HG03558 (cell line): ENCODE data around the gene RNF126.
"Not testable (repeated sequence)": the region's sequence is repeated elsewhere in the genome, so short reads cannot be mapped to it uniquely, and the experiment has no call there.

ENCODE experiments used
- ATAC-seq: cut with Tn5 transposase; IDR thresholded peaks from one replicate; pipeline ENCODE4 v1.9.1; 2021; ENCODE audit warnings: moderate number of reproducible peaks; ENCODE audit not compliant: unreplicated experiment; ENCODE audit errors: extremely low read depth

RNF126 gene

DNA sequence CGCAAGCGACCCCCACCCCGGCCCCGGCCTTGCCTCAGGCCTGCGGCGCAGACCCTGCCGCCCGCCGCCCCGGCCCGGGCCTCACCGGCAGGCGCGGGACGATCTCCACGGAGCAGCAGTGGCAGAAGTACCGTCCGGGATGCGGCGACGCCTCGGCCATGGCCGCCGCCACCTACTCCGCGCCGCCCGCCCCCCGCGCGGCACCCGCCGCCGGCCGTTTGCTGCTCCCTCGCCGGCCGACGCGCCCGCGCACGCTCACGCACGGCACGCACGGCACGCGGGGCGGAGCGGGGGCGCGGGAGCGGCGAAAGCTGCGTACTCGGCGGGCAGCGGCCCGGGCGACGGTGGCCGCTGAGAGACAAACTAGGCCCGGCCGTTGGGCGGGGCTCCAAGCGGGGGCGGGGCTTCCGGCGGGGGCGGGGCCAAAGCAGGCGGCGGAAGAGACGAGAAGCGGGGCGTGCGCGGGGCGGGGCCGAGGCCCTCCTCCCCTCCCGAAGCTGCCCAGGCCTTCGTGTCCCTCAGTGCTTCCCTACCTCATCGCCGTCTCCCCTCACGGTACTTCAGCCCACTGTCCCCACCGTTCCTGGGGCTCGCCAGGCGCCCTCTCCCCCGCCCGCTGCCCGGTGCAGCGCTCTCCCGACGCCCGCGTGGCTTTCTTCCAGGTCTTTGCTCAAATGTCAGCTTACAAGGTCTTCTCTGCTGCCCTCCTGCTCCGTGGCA is at the start of gene RNF126:
TSS of gene RNF126 (minus strand) at position 253 of the 720 bp plus-strand sequence. CDS start at position 160, 93 bp downstream.
- no peak for ATAC-seq

DNA sequence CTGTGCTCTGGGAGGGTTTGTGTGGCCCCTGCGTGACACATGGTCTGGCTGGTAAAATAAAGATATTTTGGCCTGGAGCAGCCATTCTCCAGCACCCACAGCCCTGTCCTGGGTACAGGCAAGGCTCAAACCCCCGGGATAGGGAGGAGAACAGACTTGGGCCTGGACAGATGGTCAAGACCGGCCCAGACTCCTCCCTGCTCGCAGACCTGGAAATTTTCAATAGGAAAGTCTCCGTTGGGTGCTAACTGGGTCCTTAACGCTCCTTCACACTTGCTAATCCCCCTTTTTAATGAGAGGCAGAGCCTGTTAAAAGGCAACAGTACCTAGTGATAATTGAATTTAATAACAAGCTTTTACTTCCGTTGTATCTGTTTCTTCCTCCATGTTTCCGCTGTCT is 48.2 kb upstream of the RNF126 start:
- no peak for ATAC-seq

GRCh38 chr19:710767-711166 is 47.8 kb upstream of the RNF126 start:
- ATAC-seq: no peak

DNA sequence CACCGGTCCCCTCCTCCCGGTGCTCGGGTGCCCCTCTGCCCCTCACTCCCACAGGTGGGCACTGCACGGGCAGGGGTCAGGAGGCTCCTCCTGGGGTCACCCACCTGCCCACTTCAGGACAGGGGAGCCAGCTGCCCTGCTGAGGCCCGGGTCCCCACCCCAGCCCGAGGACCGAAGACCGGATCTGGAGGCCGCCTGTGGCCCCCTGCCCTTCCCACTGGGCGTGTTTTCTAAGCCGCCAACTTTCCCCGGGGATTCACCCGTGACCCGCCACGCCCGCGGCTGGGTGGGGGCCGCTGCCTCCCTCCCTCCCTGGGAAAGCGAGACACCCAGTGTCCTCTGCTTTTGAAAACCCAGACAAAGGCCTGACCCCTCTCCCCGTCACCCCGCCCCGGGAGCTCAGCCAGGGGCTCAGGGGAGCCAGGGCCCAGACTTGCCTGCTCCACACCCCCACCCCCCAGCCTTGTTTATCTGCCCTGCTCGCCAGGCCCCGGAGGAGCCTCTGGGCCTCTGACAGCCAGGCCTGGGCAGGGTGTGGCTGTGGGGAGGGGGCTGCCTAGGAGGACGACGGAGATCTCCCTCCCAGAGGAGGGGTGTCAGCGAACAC is 47.1 kb upstream of the RNF126 start:
- no peak for ATAC-seq

DNA sequence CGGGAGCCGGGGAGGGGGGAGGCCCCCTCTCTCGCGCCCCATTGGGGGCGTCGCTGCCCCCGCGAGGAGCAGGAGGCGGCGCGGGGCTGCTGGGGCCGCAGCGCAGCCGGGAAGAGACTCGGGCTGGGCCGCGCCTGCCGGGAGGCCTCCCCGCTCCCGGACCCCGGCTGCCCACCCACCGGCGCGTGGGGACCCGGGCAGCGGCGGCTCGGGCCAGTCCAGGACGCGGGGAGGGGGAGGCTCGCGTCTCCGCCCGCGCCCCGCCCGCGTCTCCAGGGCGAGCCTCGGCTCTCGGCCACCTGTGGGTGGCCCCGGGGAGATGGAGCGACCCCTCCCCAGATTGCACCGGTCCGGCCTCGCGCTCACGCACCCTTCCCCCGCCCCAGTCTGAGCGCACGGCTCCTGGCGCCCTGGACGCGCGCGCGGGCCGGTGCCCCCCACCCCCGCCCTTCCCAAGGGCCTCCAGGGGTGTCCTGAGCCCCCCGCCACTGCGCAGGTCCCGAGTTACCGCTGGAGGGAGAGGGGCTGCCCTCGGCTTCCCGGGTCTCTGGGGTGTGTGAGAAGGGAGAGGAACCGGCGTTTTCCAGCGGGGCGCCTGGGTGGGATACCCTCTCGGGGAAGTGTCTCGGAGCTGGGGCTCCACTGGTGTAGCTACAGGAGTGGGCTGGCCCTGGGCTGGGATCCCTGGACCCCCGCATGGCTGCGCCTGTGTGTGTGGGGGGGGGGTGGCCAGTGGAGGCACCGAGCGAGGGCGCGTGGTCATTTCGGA is 46.4 kb upstream of the RNF126 start:
- no peak for ATAC-seq

DNA sequence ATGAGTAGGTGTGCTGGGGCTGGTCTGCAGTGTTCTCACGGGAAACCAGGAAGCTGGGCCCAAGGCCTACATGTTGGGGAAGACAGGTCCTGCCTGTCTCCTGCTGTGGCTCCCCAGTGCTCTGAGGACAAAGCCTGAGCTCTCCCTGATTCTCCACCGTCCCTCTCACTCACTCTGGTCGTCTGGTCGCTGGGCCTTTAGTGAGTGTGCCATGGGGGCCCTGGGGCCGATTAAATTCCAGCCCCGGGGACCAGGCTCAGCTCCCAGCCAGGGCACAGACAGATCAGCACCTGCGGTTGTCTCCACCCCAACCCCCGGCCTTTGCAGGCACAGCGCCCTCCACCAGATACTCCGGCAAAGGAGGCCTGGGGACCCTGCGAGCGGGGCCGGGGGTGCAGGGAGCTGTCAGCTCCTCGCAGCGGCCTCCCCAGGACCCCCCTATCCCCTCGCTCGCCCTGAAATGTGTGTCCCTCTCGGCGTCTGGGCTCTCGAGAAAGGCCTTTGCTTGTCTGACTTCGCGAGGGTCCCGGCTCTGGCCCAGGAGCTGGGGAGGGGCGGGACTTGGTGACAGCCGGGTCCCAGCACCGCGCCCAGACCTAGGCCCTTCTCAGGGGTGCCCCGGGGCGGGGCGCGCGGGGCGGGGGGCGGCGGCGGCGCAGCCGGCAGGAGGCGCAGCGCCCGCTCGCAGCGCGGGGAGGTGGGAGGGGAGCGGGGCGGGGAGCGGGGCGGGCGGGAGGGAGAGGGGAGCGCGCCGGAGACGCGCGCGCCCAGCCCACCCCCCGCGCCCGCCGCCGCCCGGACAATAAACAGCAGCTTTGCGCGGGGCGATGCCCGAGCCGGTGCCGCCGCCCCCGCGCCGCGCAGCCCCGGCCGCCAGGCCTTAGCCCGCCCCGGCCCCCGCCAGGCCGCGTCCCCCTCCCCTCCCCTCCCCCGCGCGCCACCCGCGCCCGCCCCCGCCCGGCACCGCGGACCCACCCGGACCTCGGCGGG is 45.4 kb upstream of the RNF126 start, which contains the start of gene PALM:
TSS of gene PALM (plus strand) at position 782 of the 990 bp plus-strand sequence. CDS start 212 bp downstream, outside the sequence.
- ATAC-seq: no peak

DNA sequence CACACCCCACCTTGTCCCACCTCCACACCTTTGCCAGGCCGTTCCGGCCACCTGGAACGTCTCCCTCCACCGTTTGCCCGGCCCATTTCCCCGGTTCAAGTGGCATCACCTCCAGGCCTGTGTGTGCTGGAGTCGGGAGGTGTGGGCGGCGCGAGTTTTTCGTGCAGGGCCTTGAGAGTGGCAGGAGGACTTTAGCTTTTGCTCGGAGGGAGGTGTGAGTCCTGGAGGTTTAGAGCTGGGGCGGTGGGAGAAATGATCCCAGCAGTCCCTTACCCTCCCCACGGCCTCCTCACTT is 41.4 kb upstream of the RNF126 start:
- ATAC-seq: no peak

GRCh38 chr19:703651-704446 is 40.8 kb upstream of the RNF126 start:
- no peak for ATAC-seq

DNA sequence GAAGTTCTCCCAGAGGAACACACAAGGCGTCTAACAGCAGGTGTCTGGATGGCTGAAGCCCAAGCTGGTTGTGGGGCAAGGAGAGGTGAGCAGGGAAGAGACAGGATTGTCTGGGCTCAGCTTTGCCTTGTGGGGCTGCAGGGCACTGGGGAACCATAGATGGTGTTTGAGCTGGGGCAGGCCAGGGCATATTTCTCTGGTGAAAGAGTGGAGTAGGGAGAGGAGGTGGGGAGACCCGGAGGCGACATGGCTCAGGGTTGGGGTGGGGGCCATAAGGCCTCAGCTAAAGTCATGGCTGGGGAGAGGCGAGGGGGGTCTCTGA is 40.3 kb upstream of the RNF126 start:
- ATAC-seq: no peak

DNA sequence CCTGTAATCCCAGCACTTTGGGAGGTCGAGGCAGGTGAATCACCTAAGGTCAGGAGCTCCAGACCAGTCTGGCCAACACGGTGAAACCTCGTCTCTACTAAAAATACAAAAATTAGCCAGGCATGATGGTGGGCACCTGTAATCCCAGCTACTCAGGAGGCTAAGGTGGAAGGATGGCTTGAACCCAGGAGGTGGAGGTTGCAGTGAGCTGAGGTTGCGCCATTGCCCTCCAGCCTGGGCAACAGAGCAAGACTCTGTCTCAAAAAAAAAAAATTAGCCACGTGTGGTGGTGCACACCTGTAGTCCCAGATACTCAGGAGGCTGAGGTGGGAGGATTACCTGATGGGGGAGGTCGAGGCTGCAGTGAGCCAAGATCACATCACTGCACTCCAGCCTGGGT is 39.8 kb upstream of the RNF126 start:
- ATAC-seq: not testable (repeated sequence)

GRCh38 chr19:699885-700284 is 36.9 kb upstream of the RNF126 start:
- not testable (repeated sequence) for ATAC-seq

DNA sequence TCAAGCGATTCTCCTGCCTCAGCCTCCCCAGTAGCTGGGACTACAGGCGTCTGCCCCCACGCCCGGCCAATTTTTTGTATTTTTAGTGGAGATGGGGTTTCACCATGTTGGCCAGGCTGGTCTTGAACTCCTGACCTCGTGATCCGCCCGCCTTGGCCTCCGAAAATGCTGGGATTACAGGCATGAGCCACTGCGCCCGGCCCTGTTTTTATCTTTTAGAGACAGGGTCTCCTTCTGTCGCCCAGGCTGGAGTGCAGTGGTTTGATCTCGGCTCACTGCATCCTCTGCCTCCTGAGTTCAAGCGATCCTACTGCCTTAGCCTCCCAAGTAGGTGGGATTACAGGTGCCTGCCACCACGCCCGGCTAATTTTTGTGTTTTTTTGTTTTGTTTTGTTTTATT is 35.5 kb upstream of the RNF126 start:
- ATAC-seq: not testable (repeated sequence)

DNA sequence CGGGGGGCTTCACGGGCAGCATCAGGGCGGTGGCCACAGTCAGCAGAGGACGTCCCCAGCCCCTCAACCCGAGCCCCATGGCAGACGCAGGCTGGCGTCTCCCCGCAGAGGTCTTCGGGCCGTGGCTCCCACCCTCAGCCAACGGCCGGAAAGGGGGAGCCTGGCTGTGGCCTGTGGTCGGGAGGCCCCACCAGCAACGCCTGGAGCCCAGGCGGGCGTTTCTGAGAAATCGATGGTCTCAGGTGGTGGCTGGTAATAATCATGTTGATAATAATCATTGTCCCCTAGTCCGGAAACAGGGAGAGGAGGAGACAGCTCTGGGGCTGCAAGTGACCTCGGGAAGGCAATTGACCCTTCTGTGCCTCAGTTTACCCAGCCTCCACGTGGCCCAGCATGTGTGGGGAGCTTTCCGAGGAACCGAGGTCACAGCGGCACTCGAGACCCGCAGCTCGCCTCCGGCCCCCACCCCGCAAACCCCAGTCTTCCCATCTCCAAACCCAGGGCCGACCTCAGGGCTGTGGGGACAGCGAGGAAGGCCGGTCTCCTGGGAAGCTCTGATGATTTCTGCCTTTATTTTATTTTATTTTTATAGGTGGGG is 32.4 kb upstream of the RNF126 start, which contains the start of gene PRSS57:
TSS of gene PRSS57 (minus strand) at position 101 of the 598 bp plus-strand sequence. CDS start at position 79, 22 bp downstream.
- ATAC-seq: no peak

DNA sequence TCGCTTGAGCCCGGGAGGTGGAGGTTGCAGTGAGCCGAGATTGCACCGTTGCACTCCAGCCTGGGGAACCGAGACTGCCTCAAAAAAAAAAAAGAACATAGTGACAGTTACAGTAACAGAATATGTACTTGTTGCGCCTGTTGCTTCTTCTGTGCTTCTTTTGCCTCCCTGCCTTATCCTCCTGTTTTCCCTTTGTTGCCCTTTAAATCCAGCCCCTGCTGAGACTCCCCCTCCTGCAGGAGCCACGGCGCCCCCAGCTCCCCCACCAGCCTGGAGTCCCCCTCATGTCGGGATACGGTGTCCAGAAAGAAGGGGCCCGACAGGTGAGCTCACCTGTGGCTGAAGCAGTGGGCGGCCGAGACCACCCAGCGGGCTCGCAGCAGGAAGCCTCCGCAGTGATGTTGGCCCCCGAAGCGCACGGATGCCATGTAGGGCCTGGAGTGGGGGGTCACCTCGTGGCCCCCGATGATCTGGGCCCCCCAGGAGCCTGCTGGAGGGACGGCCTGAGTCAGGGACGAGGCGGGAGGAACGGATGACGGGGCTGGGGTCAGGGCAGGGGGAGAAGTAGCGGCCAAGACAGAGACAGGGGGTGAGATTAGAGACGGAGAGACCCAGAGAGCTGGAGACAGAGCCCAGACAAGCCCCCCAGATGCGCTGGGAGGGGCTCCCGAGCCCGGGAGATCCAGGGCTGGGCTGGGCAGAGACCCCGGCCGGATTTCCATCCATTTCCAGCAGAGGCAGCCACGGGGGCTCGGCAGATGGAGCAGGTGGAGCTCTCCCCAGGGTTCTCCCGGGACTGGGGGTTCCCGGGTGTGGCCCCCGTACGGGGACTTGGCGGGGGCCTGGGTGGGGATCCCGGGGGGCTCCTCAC is 31.7 kb upstream of the RNF126 start:
- no peak for ATAC-seq

DNA sequence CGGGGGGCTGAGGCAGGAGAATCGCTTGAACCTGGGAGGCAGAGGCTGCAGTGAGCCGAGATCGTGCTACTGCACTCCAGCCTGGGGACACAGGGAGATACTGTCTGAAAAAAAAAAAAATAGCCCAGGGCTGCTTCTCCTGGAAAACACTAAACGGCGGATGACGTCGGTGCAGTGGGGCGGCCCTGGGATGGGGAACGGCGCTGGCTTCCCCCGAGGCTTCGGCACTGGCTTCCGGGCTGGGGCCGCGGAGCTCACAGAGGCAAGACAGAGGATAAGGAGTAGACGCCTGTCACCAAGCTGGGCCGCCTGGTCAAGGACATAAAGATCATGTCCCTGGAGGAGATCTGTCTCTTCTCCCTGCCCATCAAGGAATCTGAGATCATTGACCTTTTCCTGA is 27.2 kb upstream of the RNF126 start:
- no peak for ATAC-seq

DNA sequence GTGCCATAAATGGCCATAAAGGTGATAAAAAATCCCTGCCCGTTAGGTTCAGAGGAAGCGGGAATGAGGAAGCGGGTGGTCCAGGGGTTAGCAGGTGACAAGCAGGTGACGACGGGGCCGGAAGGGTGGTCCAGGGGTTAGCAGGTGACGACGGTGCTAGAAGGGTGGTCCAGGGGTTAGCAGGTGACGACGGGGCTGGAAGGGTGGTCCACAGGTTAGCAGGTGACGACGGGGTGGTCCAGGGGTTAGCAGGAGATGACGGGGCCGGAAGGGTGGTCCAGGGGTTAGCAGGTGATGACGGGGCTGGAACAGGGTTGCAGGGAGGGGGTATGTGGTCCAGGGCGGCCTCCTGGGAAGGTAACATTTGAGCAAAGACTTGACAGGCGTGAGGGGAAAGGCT is 26.0 kb upstream of the RNF126 start:
- ATAC-seq: no peak

GRCh38 chr19:688214-688613 is 25.2 kb upstream of the RNF126 start:
- ATAC-seq: no peak

- no peak for ATAC-seq
Observed at GRCh38 chr19:687569-688166, 24.7 kb upstream of the RNF126 start.
